HEK293 (cell line): ENCODE results near the gene SRPRB.

Experiments used
- CTCF ChIA-PET: fragments of 350-600 bp; formaldehyde crosslinking; extraction: SDS; loops from one replicate; lab custom pipeline; 2021; ENCODE audit warnings: antibody characterized with exemption; lab: Yijun Ruan, JAX
- POLR2A ChIA-PET: fragments of 300-600 bp; formaldehyde crosslinking; extraction: SDS; loops from one replicate; lab custom pipeline; 2020; ENCODE audit warnings: antibody characterized with exemption, inconsistent platforms; lab: Yijun Ruan, JAX
- H3K27ac ChIP-seq: fragments of 200-500 bp; sonication (Bioruptor generic); 2 replicates; pipeline ENCODE4 v1.5.1; 2014; ENCODE audit warnings: low read depth, low read length, control low read depth, inconsistent platforms; ENCODE audit errors: extremely low read depth
- H3K36me3 ChIP-seq, 2 experiments: fragments of 200-500 bp in 1 of 2; sonication (Bioruptor generic) in 1 of 2; 1 replicate in 1 of 2; 2 replicates in 1 of 2; pipeline ENCODE4 v1.5.1; 2014 to 2017; ENCODE audit warnings: inconsistent platforms in 2 of 2, low read length in 2 of 2; ENCODE audit not compliant: control insufficient read depth in 2 of 2, insufficient read depth in 1 of 2
- H3K4me1 ChIP-seq: fragments of 200-500 bp; sonication (Bioruptor generic); 2 replicates; pipeline ENCODE4 v1.5.1; 2014; ENCODE audit warnings: mild to moderate bottlenecking, low read length, inconsistent platforms; ENCODE audit not compliant: control insufficient read depth, insufficient read depth
- H3K4me3 ChIP-seq: 2 replicates; pipeline ENCODE4 v1.5.1; 2011; ENCODE audit warnings: low read depth, mild to moderate bottlenecking, control low read depth, low read length, moderate library complexity
- H3K9me3 ChIP-seq: fragments of 200-500 bp; sonication (Bioruptor generic); 2 replicates; pipeline ENCODE4 v1.5.1; 2014; ENCODE audit warnings: low read depth, low read length, inconsistent platforms; ENCODE audit not compliant: control insufficient read depth, insufficient read depth
- HOXA7 ChIP-seq: sonication (generic); formaldehyde crosslinking; IDR thresholded peaks from 2 replicates; pipeline ENCODE4 v1.8.1; 2022; ENCODE audit warnings: missing genetic modification reagents, borderline replicate concordance
- KLF16 ChIP-seq: fragments of 450-650 bp; formaldehyde crosslinking; IDR thresholded peaks from 2 replicates; pipeline ENCODE4 v1.5.1; 2017; ENCODE audit warnings: missing biosample characterization, missing genetic modification characterization
- WT1 ChIP-seq: fragments of 450-650 bp; formaldehyde crosslinking; IDR thresholded peaks from 2 replicates; pipeline ENCODE4 v1.5.1; 2016; ENCODE audit warnings: missing biosample characterization, missing genetic modification characterization
- ZBTB21 ChIP-seq: fragments of 450-650 bp; formaldehyde crosslinking; IDR thresholded peaks from 2 replicates; pipeline ENCODE4 v1.5.1; 2017; ENCODE audit warnings: missing biosample characterization, missing genetic modification characterization
- ZBTB26 ChIP-seq: fragments of 450-650 bp; formaldehyde crosslinking; optimal IDR thresholded peaks from 2 replicates; pipeline ENCODE3; 2016; ENCODE audit warnings: missing biosample characterization, mild to moderate bottlenecking, missing genetic modification characterization
- ZBTB44 ChIP-seq: fragments of 450-650 bp; IDR thresholded peaks from 2 replicates; pipeline ENCODE4 v1.5.1; 2018; ENCODE audit warnings: missing biosample characterization, mild to moderate bottlenecking, missing genetic modification characterization
- ZBTB8A ChIP-seq: fragments of 450-650 bp; formaldehyde crosslinking; IDR thresholded peaks from 2 replicates; pipeline ENCODE4 v1.5.1; 2016; ENCODE audit warnings: missing biosample characterization, missing genetic modification characterization
- ZFHX2 ChIP-seq: fragments of 450-650 bp; formaldehyde crosslinking; conservative IDR thresholded peaks from 2 replicates; pipeline ENCODE4 v1.5.1; 2016; ENCODE audit warnings: missing biosample characterization, missing genetic modification characterization
- ZNF138 ChIP-seq: fragments of 450-650 bp; formaldehyde crosslinking; IDR thresholded peaks from 2 replicates; pipeline ENCODE4 v1.5.1; 2016; ENCODE audit warnings: missing biosample characterization, missing genetic modification characterization, borderline replicate concordance
- ZNF184 ChIP-seq: fragments of 450-650 bp; IDR thresholded peaks from 2 replicates; pipeline ENCODE4 v1.5.1; 2018; ENCODE audit warnings: missing biosample characterization, mild to moderate bottlenecking, missing genetic modification characterization
- ZNF280D ChIP-seq: fragments of 450-650 bp; formaldehyde crosslinking; IDR thresholded peaks from 2 replicates; pipeline ENCODE4 v1.5.1; 2016; ENCODE audit warnings: missing biosample characterization, missing genetic modification characterization
- ZNF311 ChIP-seq: fragments of 450-650 bp; formaldehyde crosslinking; IDR thresholded peaks from 2 replicates; pipeline ENCODE4 v1.5.1; 2017; ENCODE audit warnings: missing biosample characterization, missing genetic modification characterization, borderline replicate concordance
- ZNF324 ChIP-seq: fragments of 450-650 bp; formaldehyde crosslinking; IDR thresholded peaks from 2 replicates; pipeline ENCODE4 v1.5.1; 2016; ENCODE audit warnings: missing biosample characterization, missing genetic modification characterization
- ZNF350 ChIP-seq: fragments of 450-650 bp; formaldehyde crosslinking; IDR thresholded peaks from 2 replicates; pipeline ENCODE4 v1.5.0; 2017; ENCODE audit warnings: missing biosample characterization, mild to moderate bottlenecking, missing genetic modification characterization
- ZNF394 ChIP-seq: fragments of 450-650 bp; formaldehyde crosslinking; IDR thresholded peaks from 2 replicates; pipeline ENCODE4 v1.5.1; 2016; ENCODE audit warnings: missing biosample characterization, missing genetic modification characterization, mild to moderate bottlenecking, moderate library complexity, borderline replicate concordance
- ZNF404 ChIP-seq: fragments of 450-650 bp; formaldehyde crosslinking; IDR thresholded peaks from 2 replicates; pipeline ENCODE4 v1.5.1; 2017; ENCODE audit warnings: missing biosample characterization, missing genetic modification characterization
- ZNF473 ChIP-seq: fragments of 450-650 bp; formaldehyde crosslinking; IDR thresholded peaks from 2 replicates; pipeline ENCODE4 v1.5.1; 2017; ENCODE audit warnings: missing biosample characterization, missing genetic modification characterization
- ZNF510 ChIP-seq: fragments of 450-650 bp; formaldehyde crosslinking; IDR thresholded peaks from 2 replicates; pipeline ENCODE4 v1.5.1; 2018; ENCODE audit warnings: mild to moderate bottlenecking, missing genetic modification characterization, missing biosample characterization; ENCODE audit not compliant: insufficient replicate concordance
- ZNF513 ChIP-seq: fragments of 450-650 bp; IDR thresholded peaks from 2 replicates; pipeline ENCODE4 v1.5.1; 2018; ENCODE audit warnings: missing biosample characterization, missing genetic modification characterization
- ZNF544 ChIP-seq: fragments of 450-650 bp; formaldehyde crosslinking; IDR thresholded peaks from 2 replicates; pipeline ENCODE4 v1.5.0; 2017; ENCODE audit warnings: missing biosample characterization, missing genetic modification characterization
- ZNF555 ChIP-seq: fragments of 450-650 bp; formaldehyde crosslinking; conservative IDR thresholded peaks from 2 replicates; pipeline ENCODE4 v1.5.1; 2017; ENCODE audit warnings: missing biosample characterization, mild to moderate bottlenecking, missing genetic modification characterization, inconsistent platforms
- ZNF558 ChIP-seq: fragments of 450-650 bp; formaldehyde crosslinking; IDR thresholded peaks from 2 replicates; pipeline ENCODE4 v1.5.1; 2016; ENCODE audit warnings: missing biosample characterization, missing genetic modification characterization
- ZNF580 ChIP-seq: fragments of 450-650 bp; formaldehyde crosslinking; IDR thresholded peaks from 2 replicates; pipeline ENCODE4 v1.5.1; 2016; ENCODE audit warnings: missing biosample characterization, missing genetic modification characterization
- ZNF629 ChIP-seq: fragments of 450-650 bp; formaldehyde crosslinking; IDR thresholded peaks from 2 replicates; pipeline ENCODE4 v1.5.1; 2017; ENCODE audit warnings: missing biosample characterization, missing genetic modification characterization
- ZNF692 ChIP-seq: fragments of 450-650 bp; formaldehyde crosslinking; IDR thresholded peaks from 2 replicates; pipeline ENCODE4 v1.5.1; 2016; ENCODE audit warnings: missing biosample characterization, missing genetic modification characterization
- ZNF707 ChIP-seq: fragments of 450-650 bp; formaldehyde crosslinking; IDR thresholded peaks from 2 replicates; pipeline ENCODE4 v1.5.1; 2016; ENCODE audit warnings: missing biosample characterization, missing genetic modification characterization
- ZNF776 ChIP-seq: fragments of 450-650 bp; formaldehyde crosslinking; IDR thresholded peaks from 2 replicates; pipeline ENCODE4 v1.5.0; 2017; ENCODE audit warnings: missing biosample characterization, missing genetic modification characterization, borderline replicate concordance
- ZNF791 ChIP-seq: fragments of 450-650 bp; formaldehyde crosslinking; IDR thresholded peaks from 2 replicates; pipeline ENCODE4 v1.5.1; 2016; ENCODE audit warnings: missing biosample characterization, missing genetic modification characterization

Gene SRPRB

GRCh38 chr3:133868186-133868585, 62.6 kb downstream of the SRPRB start:
- Histone ChIP-seq H3K4me3 (no peak overlapping the region), H3K27ac (no peak overlapping the region), H3K36me3 (no peaks in the 10 kb centered on the region), H3K9me3 (no peaks in the 10 kb centered on the region), H3K4me1 (no peaks in the 10 kb centered on the region)
- TF ChIP-seq ZNF629 (tag by site-specific recombination) (no peak), WT1 (no peak), ZNF692 (no peak), ZNF544 (tag by site-specific recombination) (no peak), ZFHX2 (tag by site-specific recombination) (no peak), ZNF791 (no peak), ZNF311 (tag by site-specific recombination) (no peak), ZNF280D (tag by site-specific recombination) (no peak), ZBTB21 (tag by site-specific recombination) (no peak), ZBTB44 (no peak), ZNF510 (no peak), HOXA7 (CRISPR knock-in tag) (no peak)
- CTCF ChIA-PET: no interaction called here
- POLR2A ChIA-PET: no interaction called here

GRCh38 chr3:133868758-133869475, 63.3 kb downstream of the SRPRB start:
- no peak overlapping the region for H3K27ac ChIP-seq
- no peaks in the 10 kb centered on the region for H3K9me3 ChIP-seq
- H3K4me3 ChIP-seq: no peak overlapping the region
- no peaks in the 10 kb centered on the region for H3K4me1 ChIP-seq
- no peaks in the 10 kb centered on the region for H3K36me3 ChIP-seq
- TF ChIP-seq ZNF473 (tag by site-specific recombination) (no peak), ZBTB8A (tag by site-specific recombination) (no peak), ZNF555 (tag by site-specific recombination) (no peak), ZNF558 (no peak), ZNF580 (no peak), ZNF350 (tag by site-specific recombination) (no peak), ZBTB26 (tag by site-specific recombination) (no peak), ZNF138 (tag by site-specific recombination) (no peak), ZNF394 (tag by site-specific recombination) (no peak), KLF16 (tag by site-specific recombination) (no peak), ZNF776 (tag by site-specific recombination) (no peak), ZNF404 (tag by site-specific recombination) (no peak), ZNF513 (tag by site-specific recombination) (no peak), ZNF707 (no peak), ZNF324 (no peak), ZNF184 (tag by site-specific recombination) (no peak)
- CTCF ChIA-PET: no interaction called here
- POLR2A ChIA-PET: no interaction called here
